Cardiac fibroblast (primary cell): ENCODE measurements around the gene CCDC68.

ENCODE experiments used
- DNase-seq, 2 donors: peaks; one replicate each; pipeline versions ENCODE4 v3.0.0 to v3.0.0-alpha.2; 2010; ENCODE audit warnings: low read depth in 2 of 2
- H3K4me3 ChIP-seq, 2 donors: replicated peaks in 1 of 2; 1 replicate in 1 of 2; 2 replicates in 1 of 2; pipeline ENCODE4 v1.5.1; 2011; ENCODE audit warnings: low read depth in 2 of 2, low read length in 2 of 2, mild to moderate bottlenecking in 2 of 2, moderate library complexity in 1 of 2
- TF ChIP-seq, protein P1 (sequence below): IDR thresholded peaks from one replicate; pipeline ENCODE4 v1.5.1; 2011; ENCODE audit warnings: low read depth, mild to moderate bottlenecking, low read length, inconsistent platforms

CCDC68 gene

DNA sequence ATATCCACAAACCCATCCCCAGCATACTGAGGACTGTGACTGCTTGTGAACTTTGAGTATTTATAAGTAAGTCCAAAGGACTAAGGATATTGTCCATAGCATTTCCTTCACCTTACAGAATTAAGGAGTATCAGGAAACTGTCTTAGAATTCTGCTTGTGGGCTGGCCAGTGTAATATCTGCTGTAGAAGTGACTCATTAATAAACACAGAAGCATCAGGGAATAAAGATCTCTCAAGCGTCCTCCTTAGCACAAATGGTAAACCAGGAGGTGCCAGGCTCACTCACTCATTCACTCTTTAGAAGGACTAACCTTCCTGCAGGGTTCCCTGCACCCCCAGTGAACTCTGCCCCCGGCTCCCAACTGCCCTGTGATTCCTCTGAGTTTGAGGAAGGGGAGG, 31.0 kb downstream of the CCDC68 start:
- peak in 1 of 2 donors; percentile 50 for DNase-seq
- no peak overlapping the region for H3K4me3 ChIP-seq
- TF ChIP-seq, protein P1, sequence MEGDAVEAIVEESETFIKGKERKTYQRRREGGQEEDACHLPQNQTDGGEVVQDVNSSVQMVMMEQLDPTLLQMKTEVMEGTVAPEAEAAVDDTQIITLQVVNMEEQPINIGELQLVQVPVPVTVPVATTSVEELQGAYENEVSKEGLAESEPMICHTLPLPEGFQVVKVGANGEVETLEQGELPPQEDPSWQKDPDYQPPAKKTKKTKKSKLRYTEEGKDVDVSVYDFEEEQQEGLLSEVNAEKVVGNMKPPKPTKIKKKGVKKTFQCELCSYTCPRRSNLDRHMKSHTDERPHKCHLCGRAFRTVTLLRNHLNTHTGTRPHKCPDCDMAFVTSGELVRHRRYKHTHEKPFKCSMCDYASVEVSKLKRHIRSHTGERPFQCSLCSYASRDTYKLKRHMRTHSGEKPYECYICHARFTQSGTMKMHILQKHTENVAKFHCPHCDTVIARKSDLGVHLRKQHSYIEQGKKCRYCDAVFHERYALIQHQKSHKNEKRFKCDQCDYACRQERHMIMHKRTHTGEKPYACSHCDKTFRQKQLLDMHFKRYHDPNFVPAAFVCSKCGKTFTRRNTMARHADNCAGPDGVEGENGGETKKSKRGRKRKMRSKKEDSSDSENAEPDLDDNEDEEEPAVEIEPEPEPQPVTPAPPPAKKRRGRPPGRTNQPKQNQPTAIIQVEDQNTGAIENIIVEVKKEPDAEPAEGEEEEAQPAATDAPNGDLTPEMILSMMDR, result no peak

GRCh38 chr18:54926593-54927325, 32.5 kb downstream of the CCDC68 start:
- TF ChIP-seq, protein P1, result no peak
- H3K4me3 ChIP-seq, result no peak overlapping the region
- peak; percentile 36 to 78 for DNase-seq

DNA sequence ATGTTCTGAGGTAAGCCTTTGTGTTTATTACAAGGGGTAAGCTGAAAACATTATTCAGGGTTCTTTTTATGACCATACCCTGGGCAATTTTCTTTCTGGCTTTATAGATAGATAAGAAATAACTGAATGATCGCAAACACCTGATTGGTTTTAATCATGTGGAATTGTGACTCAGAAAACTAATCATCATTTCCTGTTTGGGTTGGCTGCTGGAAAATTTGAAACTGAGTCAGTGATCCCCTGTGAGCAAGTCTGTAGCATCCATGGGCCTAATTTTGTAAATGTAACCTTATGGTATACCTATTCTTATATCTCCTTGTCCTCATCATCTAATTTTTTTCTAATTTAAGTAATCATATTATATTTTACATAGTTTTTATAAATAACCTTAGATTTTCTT, 34.3 kb downstream of the CCDC68 start:
- DNase-seq, result peak in 1 of 2 donors; percentile 62
- no peak overlapping the region for H3K4me3 ChIP-seq
- TF ChIP-seq, protein P1, result no peak

DNA sequence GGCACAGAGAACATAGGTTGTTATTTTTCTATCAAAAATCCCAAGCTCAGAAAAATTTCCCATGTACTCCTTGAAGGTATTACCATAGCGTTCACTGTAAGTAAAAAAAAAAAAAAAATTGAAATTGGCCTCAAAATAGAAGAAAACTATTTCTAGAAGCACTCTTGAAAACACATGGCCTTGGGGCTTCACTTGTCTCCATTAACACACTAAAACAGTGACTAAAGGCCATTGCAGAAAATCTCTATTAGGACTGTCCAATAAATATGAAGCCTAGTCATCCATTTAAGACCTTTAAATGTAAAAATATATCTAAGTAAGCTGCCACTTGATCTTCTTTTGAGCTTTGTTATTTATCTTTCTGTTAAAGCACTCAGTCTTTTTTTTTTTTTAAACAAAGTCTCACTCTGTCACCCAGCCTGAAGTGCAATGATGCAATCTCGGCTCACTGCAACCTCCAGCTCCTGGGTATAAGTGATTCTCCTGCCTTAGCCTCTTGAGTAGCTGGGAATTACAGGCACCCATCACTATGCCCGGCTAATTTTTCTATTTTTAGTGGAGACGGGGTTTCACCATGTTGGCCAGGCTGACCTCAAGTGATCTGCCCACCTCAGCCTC, 35.8 kb downstream of the CCDC68 start:
- peak in 1 of 2 donors; percentile 48 for DNase-seq
- no peak overlapping the region for H3K4me3 ChIP-seq
- TF ChIP-seq, protein P1, result no peak

GRCh38 chr18:54919412-54919811, 39.8 kb downstream of the CCDC68 start:
- no peak overlapping the region for H3K4me3 ChIP-seq
- DNase-seq, result no peak
- TF ChIP-seq, protein P1, result no peak

- no peak overlapping the region for H3K4me3 ChIP-seq
- DNase-seq, result no peak
- TF ChIP-seq, protein P1, result no peak
Measured at GRCh38 chr18:54918060-54918459, 41.2 kb downstream of the CCDC68 start.
